HepG2 (cell line): Measurements from ENCODE around the gene CLPSL2. TPM values are rescaled to one million over a fixed set of nuclear protein-coding genes. Genes with fewer than 3 reads are reported as not detected.

ENCODE experiments used
- FOSL2 ChIP-seq: sonication (generic); formaldehyde crosslinking; IDR thresholded peaks from 2 replicates; pipeline ENCODE4 v1.4.0; 2020; ENCODE audit warnings: missing genetic modification reagents
- FOXM1 ChIP-seq: sonication (generic); formaldehyde crosslinking; IDR thresholded peaks from 2 replicates; pipeline ENCODE4 v1.5.0; 2020; ENCODE audit warnings: missing genetic modification reagents
- HCFC1 ChIP-seq: fragments of 150-350 bp; IDR thresholded peaks from 2 replicates; pipeline ENCODE4 v1.6.1; 2014; ENCODE audit warnings: low read depth, low read length
- KDM1A ChIP-seq: IDR thresholded peaks from 2 replicates; pipeline ENCODE4 v1.6.1; 2016; ENCODE audit warnings: missing compliant biosample characterization
- NONO ChIP-seq, 2 experiments: fragments of 450-650 bp in 1 of 2; sonication (generic) in 1 of 2; formaldehyde crosslinking in 1 of 2; IDR thresholded peaks in 1 of 2; conservative IDR thresholded peaks in 1 of 2; 2 replicates each; pipeline versions ENCODE4 v1.6.1 to v1.8.0; 2017 to 2022; ENCODE audit warnings: mild to moderate bottlenecking in 1 of 2, missing genetic modification reagents in 1 of 2, moderate library complexity in 1 of 2
- RFXAP ChIP-seq: sonication (generic); formaldehyde crosslinking; IDR thresholded peaks from 2 replicates; pipeline ENCODE4 v1.4.0; 2020; ENCODE audit warnings: missing genetic modification reagents, borderline replicate concordance
- SKIL ChIP-seq: sonication (generic); formaldehyde crosslinking; IDR thresholded peaks from 2 replicates; pipeline ENCODE4 v1.8.0; 2022; ENCODE audit warnings: missing genetic modification reagents, mild to moderate bottlenecking, moderate library complexity, borderline replicate concordance
- TEAD3 ChIP-seq: optimal IDR thresholded peaks from 2 replicates; pipeline ENCODE3; 2016; ENCODE audit warnings: borderline replicate concordance
- TFDP2 ChIP-seq: sonication (generic); formaldehyde crosslinking; IDR thresholded peaks from 2 replicates; pipeline ENCODE4 v1.4.0; 2020; ENCODE audit warnings: missing genetic modification reagents
- U2AF2 ChIP-seq: fragments of 200-400 bp; formaldehyde crosslinking; IDR thresholded peaks from 2 replicates; pipeline ENCODE4 v1.6.1; 2017; ENCODE audit warnings: low read depth, mild to moderate bottlenecking, low read length
- ZNF10 ChIP-seq: sonication (generic); formaldehyde crosslinking; IDR thresholded peaks from 2 replicates; pipeline ENCODE4 v1.4.0; 2020; ENCODE audit warnings: mild to moderate bottlenecking, low read depth, missing genetic modification reagents, borderline replicate concordance
- ZNF550 ChIP-seq: sonication (generic); formaldehyde crosslinking; IDR thresholded peaks from 2 replicates; pipeline ENCODE4 v1.4.0; 2020; ENCODE audit warnings: mild to moderate bottlenecking, missing genetic modification reagents, borderline replicate concordance
- ZNF703 ChIP-seq: sonication (generic); formaldehyde crosslinking; IDR thresholded peaks from 2 replicates; pipeline ENCODE4 v1.5.1; 2020; ENCODE audit warnings: missing genetic modification reagents, mild to moderate bottlenecking, moderate library complexity, borderline replicate concordance
- ZNF746 ChIP-seq: sonication (generic); formaldehyde crosslinking; IDR thresholded peaks from 2 replicates; pipeline ENCODE4 v1.8.0; 2022; ENCODE audit warnings: mild to moderate bottlenecking, missing genetic modification reagents
- ZSCAN12 ChIP-seq: sonication (generic); formaldehyde crosslinking; IDR thresholded peaks from 2 replicates; pipeline ENCODE4 v1.9.0; 2021; ENCODE audit warnings: mild to moderate bottlenecking, missing genetic modification reagents
- polyA plus RNA-seq, 8 experiments: library from polyadenylated mRNA; depleted of rRNA in 3 of 8; stranded (reverse) in 7 of 8; unstranded in 1 of 8; fragments of >200 nt; fragmentation: Illumina TruSeq in 4 of 8; extraction: Trizol in 4 of 8; gene quantifications; 2 replicates each; pipeline versions ENCODE4 v1.2.1 to v1.2.3, GENCODE V29; 2011 to 2016; ENCODE audit warnings: low read depth in 4 of 8, missing spikeins in 1 of 8, mixed read lengths in 1 of 8; ENCODE audit not compliant: insufficient read depth in 1 of 8
- total RNA-seq, 5 experiments: library from RNA; depleted of rRNA; stranded (reverse); fragments of >200 nt; fragmentation: Illumina TruSeq; extraction: Trizol; gene quantifications; 2 replicates each; pipeline ENCODE4 v1.2.3, GENCODE V29; 2016; ENCODE audit warnings: low read depth in 1 of 5
- TF ChIP-seq, protein P1 (sequence below): IDR thresholded peaks from 2 replicates; pipeline ENCODE4 v1.6.1; 2016; ENCODE audit warnings: missing genetic modification reagents, missing compliant biosample characterization
- TF ChIP-seq, protein P2 (sequence below): sonication (generic); formaldehyde crosslinking; IDR thresholded peaks from 2 replicates; pipeline ENCODE4 v1.9.0; 2021; ENCODE audit warnings: missing genetic modification reagents, borderline replicate concordance
- TF ChIP-seq, protein P3 (sequence below): sonication (generic); formaldehyde crosslinking; IDR thresholded peaks from 2 replicates; pipeline ENCODE4 v1.4.0; 2020; ENCODE audit warnings: missing genetic modification reagents, borderline replicate concordance

The CLPSL2 gene
- total and polyA plus RNA-seq, 2 of the 13 experiments (the other 11 are each of a cell fraction or from before 2014, with no cell fraction given), result not detected

GRCh38 chr6:35727935-35728682 is 48.3 kb upstream of the CLPSL2 start (continued):
- 0 out of 2 replicates have a peak, but pooled peaks have one; percentile 62 for TF ChIP-seq ZNF550 (CRISPR knock-in tag)
- TF ChIP-seq, protein P1, sequence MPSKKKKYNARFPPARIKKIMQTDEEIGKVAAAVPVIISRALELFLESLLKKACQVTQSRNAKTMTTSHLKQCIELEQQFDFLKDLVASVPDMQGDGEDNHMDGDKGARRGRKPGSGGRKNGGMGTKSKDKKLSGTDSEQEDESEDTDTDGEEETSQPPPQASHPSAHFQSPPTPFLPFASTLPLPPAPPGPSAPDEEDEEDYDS (CRISPR knock-in tag), result peak; percentile 13; the same call in 1 of the 2 replicates
- no peak for TF ChIP-seq ZNF10 (CRISPR knock-in tag)
- TF ChIP-seq KDM1A (CRISPR knock-in tag), result no peak
- TF ChIP-seq, protein P2, sequence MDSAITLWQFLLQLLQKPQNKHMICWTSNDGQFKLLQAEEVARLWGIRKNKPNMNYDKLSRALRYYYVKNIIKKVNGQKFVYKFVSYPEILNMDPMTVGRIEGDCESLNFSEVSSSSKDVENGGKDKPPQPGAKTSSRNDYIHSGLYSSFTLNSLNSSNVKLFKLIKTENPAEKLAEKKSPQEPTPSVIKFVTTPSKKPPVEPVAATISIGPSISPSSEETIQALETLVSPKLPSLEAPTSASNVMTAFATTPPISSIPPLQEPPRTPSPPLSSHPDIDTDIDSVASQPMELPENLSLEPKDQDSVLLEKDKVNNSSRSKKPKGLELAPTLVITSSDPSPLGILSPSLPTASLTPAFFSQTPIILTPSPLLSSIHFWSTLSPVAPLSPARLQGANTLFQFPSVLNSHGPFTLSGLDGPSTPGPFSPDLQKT, result no peak
- TF ChIP-seq FOXM1 (CRISPR knock-in tag), result no peak
- no peak for TF ChIP-seq TEAD3 (CRISPR knock-in tag)
- TF ChIP-seq NONO (IDR thresholded peaks at IDR 0.05), result no peak
- no peak; the same call in 1 of the 2 replicates for TF ChIP-seq NONO (CRISPR knock-in tag; conservative IDR thresholded peaks at IDR 0.05)
- no peak for TF ChIP-seq ZSCAN12 (CRISPR knock-in tag)
- TF ChIP-seq U2AF2, result no peak
- no peak for TF ChIP-seq ZNF746 (CRISPR knock-in tag)
- peak; percentile 72; the same call in 1 of the 2 replicates for TF ChIP-seq RFXAP (CRISPR knock-in tag)
- TF ChIP-seq, protein P3, sequence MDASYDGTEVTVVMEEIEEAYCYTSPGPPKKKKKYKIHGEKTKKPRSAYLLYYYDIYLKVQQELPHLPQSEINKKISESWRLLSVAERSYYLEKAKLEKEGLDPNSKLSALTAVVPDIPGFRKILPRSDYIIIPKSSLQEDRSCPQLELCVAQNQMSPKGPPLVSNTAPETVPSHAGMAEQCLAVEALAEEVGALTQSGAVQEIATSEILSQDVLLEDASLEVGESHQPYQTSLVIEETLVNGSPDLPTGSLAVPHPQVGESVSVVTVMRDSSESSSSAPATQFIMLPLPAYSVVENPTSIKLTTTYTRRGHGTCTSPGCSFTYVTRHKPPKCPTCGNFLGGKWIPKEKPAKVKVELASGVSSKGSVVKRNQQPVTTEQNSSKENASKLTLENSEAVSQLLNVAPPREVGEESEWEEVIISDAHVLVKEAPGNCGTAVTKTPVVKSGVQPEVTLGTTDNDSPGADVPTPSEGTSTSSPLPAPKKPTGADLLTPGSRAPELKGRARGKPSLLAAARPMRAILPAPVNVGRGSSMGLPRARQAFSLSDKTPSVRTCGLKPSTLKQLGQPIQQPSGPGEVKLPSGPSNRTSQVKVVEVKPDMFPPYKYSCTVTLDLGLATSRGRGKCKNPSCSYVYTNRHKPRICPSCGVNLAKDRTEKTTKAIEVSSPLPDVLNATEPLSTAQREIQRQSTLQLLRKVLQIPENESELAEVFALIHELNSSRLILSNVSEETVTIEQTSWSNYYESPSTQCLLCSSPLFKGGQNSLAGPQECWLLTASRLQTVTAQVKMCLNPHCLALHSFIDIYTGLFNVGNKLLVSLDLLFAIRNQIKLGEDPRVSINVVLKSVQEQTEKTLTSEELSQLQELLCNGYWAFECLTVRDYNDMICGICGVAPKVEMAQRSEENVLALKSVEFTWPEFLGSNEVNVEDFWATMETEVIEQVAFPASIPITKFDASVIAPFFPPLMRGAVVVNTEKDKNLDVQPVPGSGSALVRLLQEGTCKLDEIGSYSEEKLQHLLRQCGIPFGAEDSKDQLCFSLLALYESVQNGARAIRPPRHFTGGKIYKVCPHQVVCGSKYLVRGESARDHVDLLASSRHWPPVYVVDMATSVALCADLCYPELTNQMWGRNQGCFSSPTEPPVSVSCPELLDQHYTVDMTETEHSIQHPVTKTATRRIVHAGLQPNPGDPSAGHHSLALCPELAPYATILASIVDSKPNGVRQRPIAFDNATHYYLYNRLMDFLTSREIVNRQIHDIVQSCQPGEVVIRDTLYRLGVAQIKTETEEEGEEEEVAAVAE, result no peak
- no peak for TF ChIP-seq SKIL
- peak; percentile 40 for TF ChIP-seq FOSL2 (CRISPR knock-in tag)
- peak; percentile 76 for TF ChIP-seq TFDP2 (CRISPR knock-in tag)
- TF ChIP-seq HCFC1, result no peak
- no peak for TF ChIP-seq ZNF703 (CRISPR knock-in tag)
